Stimulated activated CD8-positive, alpha-beta memory T cell treated with anti-CD3 and anti-CD28 coated beads, Interleukin-4, amount 100 ng/mL, for 4 hours (primary cell): ENCODE data around the gene RAB27B.

Experiments used
- DNase-seq, 2 donors: peaks; one replicate each; pipeline ENCODE4 v3.0.0-alpha.2; 2020; ENCODE audit warnings: low read depth in 2 of 2, low spot score in 1 of 2

The RAB27B gene

DNA sequence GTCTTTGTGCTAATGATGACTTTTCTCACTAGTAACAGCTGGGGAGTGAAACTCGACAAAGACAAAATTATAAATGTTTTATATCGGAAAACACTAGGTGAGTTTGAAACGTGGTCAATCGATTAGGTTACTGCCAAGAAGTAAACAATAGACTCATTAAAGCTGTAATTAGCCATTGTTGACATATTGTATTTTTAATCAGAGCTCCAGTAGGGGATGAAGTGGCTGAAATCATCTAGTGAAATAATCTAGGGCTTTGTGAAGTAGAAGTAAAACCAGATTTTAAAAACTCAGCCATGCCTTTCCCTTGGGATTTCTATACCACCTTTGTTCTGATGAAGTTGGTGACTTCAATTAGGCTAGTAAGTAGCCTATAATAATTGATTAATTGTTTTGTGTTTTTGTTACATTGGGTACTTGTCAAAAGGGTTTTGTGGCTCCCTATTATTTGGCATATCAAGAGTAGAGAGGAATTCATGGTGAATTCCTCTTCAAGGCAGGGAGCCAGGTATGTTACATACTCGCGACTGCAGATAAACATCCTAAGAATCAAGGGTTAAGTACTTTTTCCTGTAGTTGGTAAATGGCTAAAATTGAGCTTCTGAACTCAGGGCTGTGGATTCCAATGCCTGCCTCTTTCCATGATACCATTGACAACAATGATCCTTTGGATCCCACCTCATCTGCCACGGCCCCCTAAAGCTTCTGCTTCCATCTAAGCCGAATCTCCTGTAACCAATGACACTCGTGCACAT, 31.6 kb downstream of the RAB27B start:
- DNase-seq, result no peak

GRCh38 chr18:54860941-54861340, 32.7 kb downstream of the RAB27B start:
- DNase-seq, result no peak

DNA sequence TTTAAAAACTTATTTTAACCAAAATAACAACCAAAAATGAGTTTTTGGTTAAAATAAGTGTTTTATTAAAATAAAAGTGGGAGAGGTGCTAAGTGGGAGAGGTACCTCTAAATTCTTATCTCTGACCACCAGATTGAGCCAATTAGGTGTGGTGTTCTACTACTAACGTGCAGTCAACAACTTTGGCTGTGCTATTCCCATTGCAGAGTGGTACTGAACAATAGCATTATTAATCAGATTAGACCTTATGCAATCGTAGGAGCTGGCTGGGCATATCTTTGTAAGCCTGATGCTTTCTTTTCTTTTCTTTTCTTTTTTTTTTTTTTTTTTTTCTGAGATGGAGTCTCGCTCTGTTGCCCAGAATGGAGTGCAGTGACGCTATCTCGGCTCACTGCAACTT, 38.9 kb downstream of the RAB27B start:
- DNase-seq, result no peak

DNA sequence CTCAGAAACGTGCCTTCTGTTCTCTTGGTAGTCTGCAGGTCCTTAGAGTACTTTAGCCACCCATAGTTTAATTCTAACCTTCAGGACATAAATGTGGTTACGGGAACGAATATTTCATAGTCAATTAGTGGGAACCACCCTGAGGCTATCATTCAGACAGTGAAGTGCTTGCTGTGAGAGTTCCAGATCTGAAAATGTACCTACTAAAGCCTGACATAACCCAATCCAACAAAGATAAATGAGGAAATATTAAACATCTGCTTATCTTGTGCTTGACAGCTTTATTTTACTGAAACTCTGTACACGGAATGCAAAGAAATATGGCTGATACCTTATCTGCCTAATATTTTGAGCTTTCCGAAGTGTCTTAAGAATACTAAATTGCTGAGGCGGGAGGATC, 43.0 kb downstream of the RAB27B start:
- no peak for DNase-seq

GRCh38 chr18:54872681-54873080, 44.4 kb downstream of the RAB27B start:
- DNase-seq, result no peak

- no peak for DNase-seq
These were observed 45.6 kb downstream of the RAB27B start for GRCh38 chr18:54873884-54874255.

- no peak for DNase-seq
These were observed 46.8 kb downstream of the RAB27B start for GRCh38 chr18:54875063-54875462.

DNA sequence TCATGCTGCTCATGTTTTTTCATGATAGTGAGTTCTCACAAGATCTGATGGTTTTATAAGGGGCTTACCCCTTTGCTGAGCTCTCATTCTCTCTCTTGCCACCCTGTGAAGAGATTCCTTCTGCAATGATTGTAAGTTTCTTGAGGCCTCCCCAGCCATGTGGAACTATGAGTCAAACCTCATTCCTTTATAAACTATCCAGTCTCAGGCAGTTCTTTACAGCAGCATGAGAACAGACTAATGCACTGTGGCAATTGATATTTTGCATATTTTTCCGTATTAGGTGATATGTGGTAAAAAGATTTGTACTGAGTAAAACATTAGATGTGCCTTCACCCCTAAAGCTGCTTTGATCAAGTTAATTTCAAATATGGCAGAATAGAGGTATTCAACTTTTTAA, 48.8 kb downstream of the RAB27B start:
- DNase-seq, result no peak

DNA sequence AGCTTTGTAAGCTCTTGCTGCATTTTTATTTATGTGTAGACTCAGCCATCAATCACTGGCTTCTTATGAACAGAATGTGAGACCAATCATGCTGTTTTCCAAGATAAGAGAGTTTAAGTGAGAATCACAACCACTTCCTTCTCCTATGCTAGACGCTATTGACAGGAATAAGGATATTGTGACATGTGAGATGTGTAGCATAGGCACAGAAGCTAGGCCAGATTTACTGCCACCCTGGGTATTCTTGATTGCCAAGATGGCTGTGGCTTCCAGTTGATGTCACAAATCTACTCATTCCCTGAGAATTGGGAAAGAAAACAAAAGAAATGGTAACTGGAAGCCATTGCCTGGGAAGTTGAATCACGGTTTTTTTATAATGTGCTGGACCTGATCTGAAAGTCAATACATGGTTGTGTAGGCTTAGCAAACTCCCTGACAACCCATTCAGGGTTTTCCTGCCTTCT, 49.9 kb downstream of the RAB27B start:
- no peak for DNase-seq

DNA sequence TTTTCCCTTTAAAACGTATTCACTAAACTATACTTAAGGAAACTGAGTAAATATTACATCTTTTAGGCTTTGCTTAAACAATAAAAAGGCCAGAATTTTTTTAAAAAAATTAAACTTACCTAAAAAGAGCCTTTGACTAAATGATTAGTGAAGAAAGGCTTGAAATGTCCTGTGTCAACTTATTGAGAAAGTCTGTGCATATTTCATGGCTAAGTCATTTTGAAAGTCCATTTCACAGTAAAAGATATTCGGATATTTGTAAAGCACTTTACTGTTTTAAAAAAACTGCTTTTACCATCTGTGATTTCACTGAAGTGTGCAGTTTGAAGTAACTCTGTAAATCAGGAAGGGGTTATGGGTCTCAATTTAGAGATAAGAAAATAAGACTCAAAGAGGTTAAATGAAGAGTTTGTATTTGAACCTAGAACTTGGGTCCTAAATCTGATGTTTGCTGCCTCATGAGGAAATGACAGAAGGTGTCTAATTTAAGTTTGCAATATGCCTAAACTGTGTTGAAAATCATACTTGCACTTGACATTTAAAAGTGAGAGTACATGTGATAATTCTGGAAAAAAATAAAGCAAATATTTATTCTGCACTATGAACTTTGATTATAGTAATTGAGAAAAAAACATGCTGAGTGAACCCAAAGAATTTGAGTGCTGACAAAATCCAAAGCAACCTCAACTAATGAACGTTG, 50.5 kb downstream of the RAB27B start:
- no peak for DNase-seq

GRCh38 chr18:54879691-54880090, 51.4 kb downstream of the RAB27B start:
- no peak for DNase-seq

GRCh38 chr18:54880395-54881105, 52.3 kb downstream of the RAB27B start:
- no peak for DNase-seq

GRCh38 chr18:54881229-54881768, 53.0 kb downstream of the RAB27B start:
- no peak for DNase-seq

GRCh38 chr18:54882318-54882717, 54.0 kb downstream of the RAB27B start:
- DNase-seq, result no peak

GRCh38 chr18:54883816-54884604, 55.7 kb downstream of the RAB27B start:
- no peak for DNase-seq

- no peak for DNase-seq
These were observed 60.1 kb downstream of the RAB27B start for GRCh38 chr18:54888378-54888777.

DNA sequence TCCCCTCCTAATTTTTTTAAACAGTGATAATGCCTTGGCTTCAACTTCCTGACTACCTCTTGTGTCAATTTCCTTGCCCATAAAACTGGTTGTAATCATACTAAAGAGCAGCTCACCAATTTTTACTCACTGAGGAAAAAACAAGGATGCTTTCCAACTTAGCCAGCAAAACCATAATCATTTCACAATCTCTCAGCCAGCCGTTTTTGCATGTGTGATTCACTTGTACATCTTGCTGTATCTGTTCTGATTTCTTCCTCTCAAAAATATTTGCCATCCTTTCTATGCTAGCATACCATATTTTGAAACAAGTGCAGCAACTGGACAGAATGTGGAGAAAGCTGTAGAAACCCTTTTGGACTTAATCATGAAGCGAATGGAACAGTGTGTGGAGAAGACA, 60.7 kb downstream of the RAB27B start:
- no peak for DNase-seq

DNA sequence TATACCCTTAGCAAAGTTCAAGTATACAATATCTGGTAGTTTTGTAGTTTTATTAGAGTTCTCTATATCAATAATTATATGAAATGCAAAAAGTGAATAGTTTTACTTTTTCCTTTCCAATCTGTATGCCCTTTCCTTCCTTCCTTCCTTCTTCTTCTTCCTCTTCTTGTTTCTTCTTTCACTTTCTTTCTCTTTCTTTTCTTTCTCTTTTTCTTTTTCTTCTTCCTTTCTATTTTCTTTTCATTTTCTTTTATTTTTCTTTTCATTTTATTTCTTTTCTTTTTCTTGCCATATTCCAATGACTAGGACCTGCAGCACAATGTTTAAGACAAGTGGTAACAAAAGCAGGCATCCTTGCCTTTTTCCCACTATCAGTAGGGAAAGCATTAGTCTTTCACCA, 71.2 kb downstream of the RAB27B start:
- DNase-seq, result no peak

DNA sequence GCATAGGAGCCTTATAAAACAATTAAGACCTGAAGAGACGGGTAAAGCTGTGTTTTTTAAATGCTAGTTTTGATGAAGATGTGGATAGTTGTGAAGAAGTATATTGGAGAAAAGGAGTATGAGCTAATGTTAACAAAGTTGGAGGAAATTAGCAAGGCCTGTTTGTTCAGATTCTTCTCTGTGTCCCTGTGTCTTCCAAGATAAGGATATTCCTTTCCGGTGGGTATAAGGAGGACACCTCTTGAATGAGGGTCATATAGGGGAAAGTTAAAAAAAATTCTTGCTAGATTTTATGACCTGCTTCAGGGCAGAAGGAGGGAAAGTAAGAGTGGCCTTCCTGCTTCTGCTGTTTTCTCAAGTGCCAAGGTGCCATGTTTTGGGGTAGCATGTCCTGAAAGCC, 72.0 kb downstream of the RAB27B start:
- DNase-seq, result no peak

GRCh38 chr18:54904581-54904980, 76.3 kb downstream of the RAB27B start:
- DNase-seq, result no peak

DNA sequence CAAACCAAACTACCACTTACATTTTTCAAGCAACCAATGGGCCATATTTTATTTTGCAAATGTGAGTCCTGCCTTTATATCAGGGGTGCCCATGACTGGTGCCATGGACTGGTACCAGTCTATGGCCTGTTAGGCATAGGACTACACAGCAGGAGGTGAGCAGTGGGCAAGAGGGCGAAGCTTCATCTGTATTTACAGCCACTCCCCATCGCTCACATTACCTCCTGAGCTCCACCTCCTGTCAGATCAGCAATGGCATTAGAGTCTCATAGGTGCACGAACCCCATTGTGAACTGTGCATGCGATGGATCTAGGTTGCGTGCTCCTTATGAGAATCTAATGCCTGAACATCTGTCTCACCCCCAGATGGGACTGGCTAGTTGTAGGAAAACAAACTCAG, 77.4 kb downstream of the RAB27B start:
- no peak for DNase-seq
